HG02885 (cell line): ENCODE measurements around the gene SPSB4.

ENCODE experiments used
- ATAC-seq: cut with Tn5 transposase; IDR thresholded peaks from one replicate; pipeline ENCODE4 v1.9.1; 2021; ENCODE audit warnings: mild to moderate bottlenecking; ENCODE audit not compliant: unreplicated experiment, poor library complexity

The SPSB4 gene

GRCh38 chr3:141193066-141193830 lies 142.1 kb downstream of the SPSB4 start:
- ATAC-seq = no peak
